GM12873 (cell line): ENCODE results near the gene RBM10.

Source experiments
- CTCF ChIP-seq: IDR thresholded peaks from 2 replicates; pipeline ENCODE4 v1.5.1; 2012; ENCODE audit warnings: low read depth, mild to moderate bottlenecking, moderate library complexity, low read length, control low read depth; ENCODE audit not compliant: insufficient read depth; ENCODE audit errors: missing control alignments

RBM10 gene

GRCh38 chrX:47206316-47206715 is 61.3 kb downstream of the RBM10 start:
- no peak for TF ChIP-seq CTCF

- no peak for TF ChIP-seq CTCF
Observed at GRCh38 chrX:47208108-47208507, 63.1 kb downstream of the RBM10 start.

- no peak for TF ChIP-seq CTCF
Observed at GRCh38 chrX:47209508-47210238, 64.7 kb downstream of the RBM10 start.

- no peak for TF ChIP-seq CTCF
Observed at GRCh38 chrX:47210661-47211425, 65.8 kb downstream of the RBM10 start.

GRCh38 chrX:47212381-47213293 is 67.6 kb downstream of the RBM10 start:
- no peak for TF ChIP-seq CTCF

- no peak for TF ChIP-seq CTCF
Observed at GRCh38 chrX:47214435-47215077, 69.5 kb downstream of the RBM10 start.
